ENCODE data around the gene USP46.

Gene USP46, protein sequence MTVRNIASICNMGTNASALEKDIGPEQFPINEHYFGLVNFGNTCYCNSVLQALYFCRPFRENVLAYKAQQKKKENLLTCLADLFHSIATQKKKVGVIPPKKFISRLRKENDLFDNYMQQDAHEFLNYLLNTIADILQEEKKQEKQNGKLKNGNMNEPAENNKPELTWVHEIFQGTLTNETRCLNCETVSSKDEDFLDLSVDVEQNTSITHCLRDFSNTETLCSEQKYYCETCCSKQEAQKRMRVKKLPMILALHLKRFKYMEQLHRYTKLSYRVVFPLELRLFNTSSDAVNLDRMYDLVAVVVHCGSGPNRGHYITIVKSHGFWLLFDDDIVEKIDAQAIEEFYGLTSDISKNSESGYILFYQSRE

GRCh38 chr4:52659001-52659721 is at the start of gene USP46:
USP46 (minus strand) TSS chr4:52659301; CDS start chr4:52659150, 151 bp downstream.
- H3K9me3 Mint-ChIP-seq: peaks cover 6% of the 10 kb centered on the region
- peaks cover 12% of the 10 kb centered on the region for H3K36me3 Mint-ChIP-seq (ENCODE audit: low read depth)
- peak within 1 kb of the TSS; percentile 27 for H3K27ac Mint-ChIP-seq
- peak within 1 kb of the TSS; percentile 79 for H3K4me3 Mint-ChIP-seq
- peaks cover 16% of the 10 kb centered on the region for H3K4me1 Mint-ChIP-seq (ENCODE audit: low read depth)
- H3K27me3 Mint-ChIP-seq (ENCODE audit: low read depth): peaks cover 15% of the 10 kb centered on the region

DNA sequence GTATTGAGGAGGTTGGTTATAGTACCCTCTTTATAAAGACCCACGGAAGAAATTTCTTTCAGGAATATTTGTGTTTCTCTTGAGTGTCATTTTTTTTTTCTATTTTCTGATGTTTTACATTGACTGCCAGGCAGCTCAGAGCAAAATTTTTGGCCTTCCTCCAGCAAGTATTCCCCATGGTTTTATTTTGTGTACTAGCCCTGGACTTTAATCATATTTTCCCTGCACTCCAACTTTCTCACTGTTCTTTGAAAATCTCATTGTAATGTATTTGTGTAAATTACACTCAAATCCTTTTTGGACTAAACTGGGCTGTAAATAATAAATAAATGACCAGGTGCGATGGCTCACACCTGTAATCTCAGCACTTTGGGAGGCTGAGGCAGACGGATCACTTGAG is 45.6 kb upstream of the USP46 start:
- no peaks in the 10 kb centered on the region for H3K36me3 Mint-ChIP-seq (ENCODE audit: low read depth)

DNA sequence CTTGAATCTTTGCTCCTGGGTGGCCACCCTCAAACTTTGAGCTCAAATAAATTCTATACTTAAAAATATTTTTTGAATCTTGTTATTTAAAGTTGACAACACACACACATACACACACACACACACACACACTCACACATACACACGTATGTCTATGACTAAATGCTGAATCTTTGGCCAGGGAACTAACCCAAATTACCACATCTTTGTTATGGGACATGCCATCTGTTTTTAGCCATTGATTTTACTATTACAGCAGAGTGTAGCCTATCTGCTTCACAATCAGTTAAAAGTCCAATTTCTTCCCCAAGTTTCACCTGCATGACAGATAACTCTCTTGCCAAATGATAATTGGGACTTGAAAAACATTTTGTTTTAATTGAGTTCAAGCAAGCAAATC is 45.0 kb upstream of the USP46 start:
- Mint-ChIP-seq H3K9me3 (no peaks in the 10 kb centered on the region), H3K27ac (no peak overlapping the region), H3K4me1 (ENCODE audit: low read depth) (peaks cover 1% of the 10 kb centered on the region), H3K27me3 (ENCODE audit: low read depth) (peaks cover 17% of the 10 kb centered on the region), H3K36me3 (ENCODE audit: low read depth) (no peaks in the 10 kb centered on the region), H3K4me3 (no peak overlapping the region)

More for the DNA sequence above, 45.6 kb upstream of the USP46 start:
- no peaks in the 10 kb centered on the region for H3K9me3 Mint-ChIP-seq
- peaks cover 6% of the 10 kb centered on the region for H3K4me1 Mint-ChIP-seq (ENCODE audit: low read depth)
- no peak overlapping the region for H3K4me3 Mint-ChIP-seq
- H3K27ac Mint-ChIP-seq: no peak overlapping the region
- peaks cover 20% of the 10 kb centered on the region for H3K27me3 Mint-ChIP-seq (ENCODE audit: low read depth)

DNA sequence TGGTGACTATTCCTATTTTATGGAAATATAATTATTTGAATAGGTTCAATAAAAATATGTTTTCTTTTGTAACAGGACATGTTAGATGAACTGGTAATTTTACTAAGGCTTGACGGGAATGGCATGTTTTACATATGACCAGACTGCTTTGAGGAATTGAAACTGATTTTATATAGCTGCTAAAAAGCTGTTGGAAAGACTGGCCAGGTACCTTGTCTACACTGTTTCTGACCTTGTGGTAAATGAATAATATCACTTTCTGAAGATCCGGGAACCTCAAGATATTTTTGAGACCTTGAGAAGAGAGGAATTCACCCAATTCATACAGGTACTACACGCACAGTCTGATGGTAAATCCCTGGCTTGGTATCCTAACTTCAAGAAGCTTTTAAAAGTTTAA is 42.1 kb upstream of the USP46 start:
- Mint-ChIP-seq H3K4me1 (ENCODE audit: low read depth) (peaks cover 4% of the 10 kb centered on the region), H3K27ac (no peak overlapping the region), H3K27me3 (ENCODE audit: low read depth) (peaks cover 31% of the 10 kb centered on the region), H3K9me3 (no peaks in the 10 kb centered on the region), H3K36me3 (ENCODE audit: low read depth) (no peaks in the 10 kb centered on the region), H3K4me3 (no peak overlapping the region)

DNA sequence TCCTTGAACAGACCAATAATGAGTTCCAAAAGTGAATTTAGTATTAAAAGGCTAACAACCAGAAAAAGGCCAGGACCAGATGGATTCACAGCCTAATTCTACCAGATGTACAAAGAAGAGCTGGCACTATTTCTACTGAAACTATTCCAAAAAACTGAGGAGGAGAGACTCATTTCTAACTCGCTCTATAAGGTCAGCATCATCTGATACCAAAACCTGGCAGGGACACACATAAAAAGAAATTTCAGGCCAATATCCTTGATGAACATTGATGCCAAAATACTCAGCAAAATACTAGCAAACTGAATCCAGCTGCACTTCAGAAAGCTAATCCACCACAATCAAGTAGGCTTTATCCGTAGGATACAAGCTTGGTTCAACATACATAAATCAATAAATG is 35.8 kb upstream of the USP46 start:
- peaks cover 4% of the 10 kb centered on the region for H3K4me1 Mint-ChIP-seq (ENCODE audit: low read depth)
- H3K4me3 Mint-ChIP-seq: no peak overlapping the region
- peaks cover 21% of the 10 kb centered on the region for H3K9me3 Mint-ChIP-seq
- no peak overlapping the region for H3K27ac Mint-ChIP-seq
- peaks cover 39% of the 10 kb centered on the region for H3K27me3 Mint-ChIP-seq (ENCODE audit: low read depth)
- peaks cover 2% of the 10 kb centered on the region for H3K36me3 Mint-ChIP-seq (ENCODE audit: low read depth)

GRCh38 chr4:52693492-52693891 is 34.4 kb upstream of the USP46 start:
- H3K9me3 Mint-ChIP-seq: peaks cover 21% of the 10 kb centered on the region
- H3K4me3 Mint-ChIP-seq: no peak overlapping the region
- H3K27me3 Mint-ChIP-seq (ENCODE audit: low read depth): peaks cover 34% of the 10 kb centered on the region
- H3K27ac Mint-ChIP-seq: no peak overlapping the region
- H3K4me1 Mint-ChIP-seq (ENCODE audit: low read depth): peaks cover 4% of the 10 kb centered on the region
- peaks cover 2% of the 10 kb centered on the region for H3K36me3 Mint-ChIP-seq (ENCODE audit: low read depth)

DNA sequence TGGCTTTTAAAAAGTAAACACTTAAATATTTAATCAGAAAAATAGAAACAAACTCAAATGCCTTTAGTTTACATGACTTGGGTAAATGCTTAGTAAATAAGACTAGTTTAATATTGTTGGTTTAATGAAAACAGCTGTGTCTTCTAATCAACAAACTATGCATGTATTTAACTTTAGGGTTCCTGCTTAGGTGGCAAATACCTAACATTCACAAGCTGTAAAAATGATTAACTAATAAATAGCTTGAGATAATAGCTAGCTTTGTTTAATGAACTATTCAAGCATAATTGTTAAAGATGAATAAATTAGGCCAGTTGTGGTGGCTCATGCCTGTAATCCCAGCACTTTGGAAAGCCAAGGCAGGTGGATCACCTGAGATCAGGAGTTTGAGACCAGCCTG is 30.0 kb upstream of the USP46 start:
- H3K4me1 Mint-ChIP-seq (ENCODE audit: low read depth): no peaks in the 10 kb centered on the region
- peaks cover 18% of the 10 kb centered on the region for H3K9me3 Mint-ChIP-seq
- no peak overlapping the region for H3K27ac Mint-ChIP-seq
- H3K36me3 Mint-ChIP-seq (ENCODE audit: low read depth): peaks cover 2% of the 10 kb centered on the region
- H3K27me3 Mint-ChIP-seq (ENCODE audit: low read depth): peaks cover 22% of the 10 kb centered on the region
- no peak overlapping the region for H3K4me3 Mint-ChIP-seq

DNA sequence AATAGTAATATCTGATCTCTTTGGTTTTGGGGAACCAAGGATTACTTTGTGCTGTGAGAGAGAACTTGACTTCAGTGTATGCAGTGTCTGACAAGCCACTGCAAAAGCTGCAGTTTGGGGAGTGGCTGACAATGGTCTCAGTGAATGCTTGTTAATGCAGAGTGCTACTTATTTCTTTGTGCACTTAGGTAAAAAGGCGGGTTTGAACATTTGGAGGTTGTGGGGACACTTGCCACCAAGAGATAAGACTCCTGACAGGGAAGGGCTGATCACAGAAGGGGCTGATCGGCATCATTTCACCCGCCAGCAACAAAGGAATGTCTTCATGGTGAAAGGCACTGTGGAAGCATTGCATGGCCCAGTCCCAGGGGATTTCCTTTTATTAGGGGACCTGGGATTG is 28.6 kb upstream of the USP46 start:
- no peaks in the 10 kb centered on the region for H3K4me1 Mint-ChIP-seq (ENCODE audit: low read depth)
- peaks cover 12% of the 10 kb centered on the region for H3K27me3 Mint-ChIP-seq (ENCODE audit: low read depth)
- peaks cover 4% of the 10 kb centered on the region for H3K9me3 Mint-ChIP-seq
- no peaks in the 10 kb centered on the region for H3K36me3 Mint-ChIP-seq (ENCODE audit: low read depth)
- H3K4me3 Mint-ChIP-seq: no peak overlapping the region
- H3K27ac Mint-ChIP-seq: no peak overlapping the region

DNA sequence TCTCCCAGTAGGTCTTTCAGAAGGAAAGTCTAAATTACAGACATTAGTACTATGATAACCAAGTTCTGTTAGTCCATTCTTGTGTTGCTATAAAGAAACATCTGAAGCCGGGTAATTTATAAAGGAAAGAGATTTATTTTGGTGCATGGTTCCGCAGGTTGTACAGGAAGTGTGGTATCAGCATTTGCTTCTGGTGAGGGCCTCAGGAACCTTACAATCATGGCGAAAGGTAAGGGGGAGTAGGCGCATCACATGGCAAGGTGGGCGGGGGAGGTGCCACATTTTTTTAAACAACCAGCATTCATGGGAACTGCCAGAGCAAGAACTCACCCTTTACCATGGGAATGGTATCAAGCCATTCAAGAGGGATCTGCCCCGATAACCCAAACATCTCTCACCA is 26.2 kb upstream of the USP46 start:
- Mint-ChIP-seq H3K4me1 (ENCODE audit: low read depth) (no peaks in the 10 kb centered on the region), H3K27ac (no peak overlapping the region), H3K9me3 (no peaks in the 10 kb centered on the region), H3K27me3 (ENCODE audit: low read depth) (peaks cover 18% of the 10 kb centered on the region), H3K4me3 (no peak overlapping the region), H3K36me3 (ENCODE audit: low read depth) (no peaks in the 10 kb centered on the region)

DNA sequence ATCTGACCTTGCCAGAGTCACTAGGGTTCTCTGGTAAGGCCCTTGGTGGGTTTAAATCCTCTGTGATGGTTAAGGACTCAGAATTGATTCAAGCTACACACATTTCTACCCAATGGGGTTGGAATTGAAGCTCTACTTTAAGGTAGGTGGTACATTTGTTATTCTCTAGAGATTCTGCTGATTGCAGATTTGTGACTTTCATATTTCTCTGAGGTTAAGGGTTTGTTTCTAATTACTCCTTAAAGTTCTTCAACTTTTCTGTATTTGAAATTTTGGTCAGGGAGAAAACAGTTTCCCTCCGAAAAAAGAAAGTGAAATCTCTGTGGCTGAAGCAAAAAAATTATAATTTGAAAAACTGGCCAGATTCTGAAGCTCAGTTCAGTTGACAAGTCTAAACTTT is 25.8 kb upstream of the USP46 start:
- Mint-ChIP-seq H3K9me3 (no peaks in the 10 kb centered on the region), H3K27ac (no peak overlapping the region), H3K4me1 (ENCODE audit: low read depth) (no peaks in the 10 kb centered on the region), H3K36me3 (ENCODE audit: low read depth) (no peaks in the 10 kb centered on the region), H3K4me3 (no peak overlapping the region), H3K27me3 (ENCODE audit: low read depth) (peaks cover 18% of the 10 kb centered on the region)

DNA sequence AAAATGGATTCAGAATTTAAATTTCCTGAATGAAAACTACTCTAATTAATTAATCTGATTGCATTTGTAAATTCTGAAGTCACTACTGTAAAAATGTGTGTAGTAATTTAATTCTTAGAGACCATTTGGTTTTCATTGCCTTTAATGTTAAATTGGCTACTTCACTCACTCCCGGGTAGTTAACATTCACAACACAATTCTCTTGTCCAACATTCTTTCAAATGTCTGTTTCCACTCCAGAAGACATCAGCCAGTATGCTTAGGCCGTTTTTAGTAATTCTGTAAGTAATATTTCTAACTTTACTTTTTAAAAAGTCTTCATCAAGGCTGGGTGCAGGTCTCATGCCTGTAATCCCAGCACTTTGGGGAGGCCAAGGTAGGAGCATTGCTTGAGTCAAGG is 21.3 kb upstream of the USP46 start:
- Mint-ChIP-seq H3K4me3 (no peak overlapping the region), H3K36me3 (ENCODE audit: low read depth) (no peaks in the 10 kb centered on the region), H3K4me1 (ENCODE audit: low read depth) (peaks cover 2% of the 10 kb centered on the region), H3K9me3 (no peaks in the 10 kb centered on the region), H3K27me3 (ENCODE audit: low read depth) (peaks cover 24% of the 10 kb centered on the region), H3K27ac (no peak overlapping the region)

GRCh38 chr4:52676536-52676935 is 17.4 kb upstream of the USP46 start:
- H3K27ac Mint-ChIP-seq: no peak overlapping the region
- no peaks in the 10 kb centered on the region for H3K36me3 Mint-ChIP-seq (ENCODE audit: low read depth)

GRCh38 chr4:52675111-52675510 is 16.0 kb upstream of the USP46 start:
- H3K27me3 Mint-ChIP-seq (ENCODE audit: low read depth): peaks cover 16% of the 10 kb centered on the region
- H3K4me3 Mint-ChIP-seq: no peak overlapping the region
- H3K27ac Mint-ChIP-seq: no peak overlapping the region
- H3K36me3 Mint-ChIP-seq (ENCODE audit: low read depth): no peaks in the 10 kb centered on the region
- H3K4me1 Mint-ChIP-seq (ENCODE audit: low read depth): peaks cover 2% of the 10 kb centered on the region
- H3K9me3 Mint-ChIP-seq: no peaks in the 10 kb centered on the region

More at GRCh38 chr4:52676536-52676935, 17.4 kb upstream of the USP46 start:
- H3K27me3 Mint-ChIP-seq (ENCODE audit: low read depth): peaks cover 13% of the 10 kb centered on the region
- peaks cover 2% of the 10 kb centered on the region for H3K4me1 Mint-ChIP-seq (ENCODE audit: low read depth)
- no peak overlapping the region for H3K4me3 Mint-ChIP-seq
- no peaks in the 10 kb centered on the region for H3K9me3 Mint-ChIP-seq

- Mint-ChIP-seq H3K27ac (no peak overlapping the region), H3K4me3 (no peak overlapping the region), H3K27me3 (ENCODE audit: low read depth) (peaks cover 25% of the 10 kb centered on the region), H3K36me3 (ENCODE audit: low read depth) (no peaks in the 10 kb centered on the region), H3K9me3 (no peaks in the 10 kb centered on the region), H3K4me1 (ENCODE audit: low read depth) (no peaks in the 10 kb centered on the region)
These were observed 11.6 kb upstream of the USP46 start for GRCh38 chr4:52670739-52671138.

DNA sequence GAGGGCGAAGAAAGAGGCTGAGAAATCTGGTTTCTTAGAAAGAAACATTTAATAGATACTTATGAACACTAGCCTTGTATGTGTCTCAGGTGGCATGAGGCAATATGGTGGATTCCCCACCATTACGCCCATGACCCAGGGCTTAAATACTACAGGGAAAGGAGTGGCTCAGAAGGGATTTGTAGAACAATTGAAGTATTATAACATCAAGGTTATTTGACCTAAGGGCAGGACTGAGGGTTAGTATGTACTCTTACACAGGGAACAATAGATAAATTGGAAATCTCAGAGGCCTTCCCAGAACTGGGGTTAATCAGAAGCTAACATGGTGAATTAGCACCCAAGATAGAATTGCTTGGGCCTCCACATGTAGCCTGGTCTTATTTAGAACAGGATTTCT is 11.0 kb upstream of the USP46 start:
- Mint-ChIP-seq H3K27me3 (ENCODE audit: low read depth) (peaks cover 28% of the 10 kb centered on the region), H3K36me3 (ENCODE audit: low read depth) (peaks cover 2% of the 10 kb centered on the region), H3K4me1 (ENCODE audit: low read depth) (peaks cover 2% of the 10 kb centered on the region), H3K27ac (no peak overlapping the region), H3K4me3 (no peak overlapping the region), H3K9me3 (no peaks in the 10 kb centered on the region)
